ENCODE results near the gene MGAT4A. TPM values are rescaled to one million over a fixed set of nuclear protein-coding genes. Genes with fewer than 3 reads are reported as not detected.

Gene MGAT4A
- total RNA-seq, 2 experiments from 2014 or later = 200 to 204 TPM

- Mint-ChIP-seq H3K4me3 (no peak overlapping the region), H3K27ac (peak overlapping the region; percentile 75), H3K4me1 (ENCODE audit: low read depth) (peaks cover 91% of the 10 kb centered on the region), H3K9me3 (no peaks in the 10 kb centered on the region), H3K36me3 (ENCODE audit: low read depth) (peaks cover 63% of the 10 kb centered on the region), H3K27me3 (no peaks in the 10 kb centered on the region)
- DNase-seq (no peak), ATAC-seq (ENCODE audit: poor library complexity) (no peak)
- intact Hi-C loops (cut with DNase I, micrococcal nuclease) = no loop called here
- ChIA-PET CTCF (interaction anchor here (2.4 kb wide), 1 partner anchor 48 kb away, joined by 7 read pairs; no protein-coding TSS in a partner anchor), POLR2A (interaction anchor here (1.7 kb wide), 1 partner anchor 12 kb away, joined by 6 read pairs; no protein-coding TSS in a partner anchor)
- Histone ChIP-seq H3K27ac (ENCODE audit: low read depth in 1 of 2, low read length in 2 of 2) (no peak overlapping the region), H3K27me3 (ENCODE audit: control insufficient read depth in 1 of 2, insufficient read depth in 2 of 2, low read length in 2 of 2) (no peaks in the 10 kb centered on the region), H3K4me3 (ENCODE audit: low read length) (no peak overlapping the region), H3K4me1 (ENCODE audit: insufficient read depth, low read length) (peaks cover 69% of the 10 kb centered on the region), H3K9me3 (ENCODE audit: control insufficient read depth in 1 of 2, insufficient read depth in 1 of 2, low read length in 2 of 2) (no peaks in the 10 kb centered on the region), H3K36me3 (ENCODE audit: insufficient read depth, low read length) (peaks cover 18% of the 10 kb centered on the region)
- TF ChIP-seq, protein P1, sequence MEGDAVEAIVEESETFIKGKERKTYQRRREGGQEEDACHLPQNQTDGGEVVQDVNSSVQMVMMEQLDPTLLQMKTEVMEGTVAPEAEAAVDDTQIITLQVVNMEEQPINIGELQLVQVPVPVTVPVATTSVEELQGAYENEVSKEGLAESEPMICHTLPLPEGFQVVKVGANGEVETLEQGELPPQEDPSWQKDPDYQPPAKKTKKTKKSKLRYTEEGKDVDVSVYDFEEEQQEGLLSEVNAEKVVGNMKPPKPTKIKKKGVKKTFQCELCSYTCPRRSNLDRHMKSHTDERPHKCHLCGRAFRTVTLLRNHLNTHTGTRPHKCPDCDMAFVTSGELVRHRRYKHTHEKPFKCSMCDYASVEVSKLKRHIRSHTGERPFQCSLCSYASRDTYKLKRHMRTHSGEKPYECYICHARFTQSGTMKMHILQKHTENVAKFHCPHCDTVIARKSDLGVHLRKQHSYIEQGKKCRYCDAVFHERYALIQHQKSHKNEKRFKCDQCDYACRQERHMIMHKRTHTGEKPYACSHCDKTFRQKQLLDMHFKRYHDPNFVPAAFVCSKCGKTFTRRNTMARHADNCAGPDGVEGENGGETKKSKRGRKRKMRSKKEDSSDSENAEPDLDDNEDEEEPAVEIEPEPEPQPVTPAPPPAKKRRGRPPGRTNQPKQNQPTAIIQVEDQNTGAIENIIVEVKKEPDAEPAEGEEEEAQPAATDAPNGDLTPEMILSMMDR (IDR thresholded peaks at IDR 0.05) = no peak
Observed at GRCh38 chr2:98697651-98698337, 33.1 kb downstream of the MGAT4A start.

GRCh38 chr2:98696200-98696599, 34.7 kb downstream of the MGAT4A start:
- Histone ChIP-seq H3K27me3 (ENCODE audit: control insufficient read depth in 1 of 2, insufficient read depth in 2 of 2, low read length in 2 of 2) (no peaks in the 10 kb centered on the region), H3K27ac (ENCODE audit: low read depth in 1 of 2, low read length in 2 of 2) (no peak overlapping the region), H3K4me1 (ENCODE audit: insufficient read depth, low read length) (peaks cover 66% of the 10 kb centered on the region), H3K4me3 (ENCODE audit: low read length) (no peak overlapping the region), H3K36me3 (ENCODE audit: insufficient read depth, low read length) (peaks cover 21% of the 10 kb centered on the region), H3K9me3 (ENCODE audit: control insufficient read depth in 1 of 2, insufficient read depth in 1 of 2, low read length in 2 of 2) (no peaks in the 10 kb centered on the region)
- H3K9me3 Mint-ChIP-seq = no peaks in the 10 kb centered on the region
- H3K27me3 Mint-ChIP-seq = no peaks in the 10 kb centered on the region
- peak overlapping the region; percentile 62 for H3K4me3 Mint-ChIP-seq
- TF ChIP-seq, protein P1 (IDR thresholded peaks at IDR 0.05) = no peak
- POLR2A ChIA-PET = no interaction called here
- H3K27ac Mint-ChIP-seq = peak overlapping the region; percentile 75
- intact Hi-C loops (cut with DNase I, micrococcal nuclease) = no loop called here
- CTCF ChIA-PET = interaction anchor here (1.1 kb wide), 1 partner anchor 39 kb away, joined by 3 read pairs; no protein-coding TSS in a partner anchor
- peaks cover 60% of the 10 kb centered on the region for H3K36me3 Mint-ChIP-seq (ENCODE audit: low read depth)
- DNase-seq = no peak
- no peak for ATAC-seq (ENCODE audit: poor library complexity)
- peaks cover 85% of the 10 kb centered on the region for H3K4me1 Mint-ChIP-seq (ENCODE audit: low read depth)

DNA sequence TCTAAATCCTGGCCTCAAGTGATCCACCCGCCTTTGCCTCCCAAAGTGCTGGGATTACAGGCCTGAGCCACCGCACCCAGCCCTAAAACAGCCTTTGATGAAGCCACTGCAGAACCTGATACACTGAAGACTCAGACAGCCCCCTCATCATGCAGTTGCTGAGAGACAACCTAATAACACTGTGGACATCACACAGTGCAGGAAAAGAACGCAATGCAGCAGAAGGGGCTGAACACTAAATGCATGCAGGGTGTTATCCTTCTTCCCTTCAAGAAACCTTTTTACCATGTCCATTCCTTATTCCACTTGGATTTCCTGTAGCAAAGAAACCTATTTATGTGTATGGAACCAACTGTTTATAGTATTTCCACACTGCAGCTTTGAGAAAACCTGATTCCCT, 35.7 kb downstream of the MGAT4A start:
- ATAC-seq (ENCODE audit: poor library complexity) (no peak), DNase-seq (no peak)
- Histone ChIP-seq H3K27me3 (ENCODE audit: control insufficient read depth in 1 of 2, insufficient read depth in 2 of 2, low read length in 2 of 2) (no peaks in the 10 kb centered on the region), H3K36me3 (ENCODE audit: insufficient read depth, low read length) (peaks cover 22% of the 10 kb centered on the region), H3K27ac (ENCODE audit: low read depth in 1 of 2, low read length in 2 of 2) (no peak overlapping the region), H3K4me3 (ENCODE audit: low read length) (no peak overlapping the region), H3K9me3 (ENCODE audit: control insufficient read depth in 1 of 2, insufficient read depth in 1 of 2, low read length in 2 of 2) (no peaks in the 10 kb centered on the region), H3K4me1 (ENCODE audit: insufficient read depth, low read length) (peaks cover 70% of the 10 kb centered on the region)
- Mint-ChIP-seq H3K9me3 (no peaks in the 10 kb centered on the region), H3K4me1 (ENCODE audit: low read depth) (peaks cover 89% of the 10 kb centered on the region), H3K36me3 (ENCODE audit: low read depth) (peaks cover 63% of the 10 kb centered on the region), H3K27me3 (no peaks in the 10 kb centered on the region), H3K27ac (peak overlapping the region; percentile 75), H3K4me3 (peak overlapping the region; percentile 12)
- CTCF ChIA-PET = interaction anchor here (0.7 to 1.3 kb wide), 3 partner anchors 17 to 135 kb away, joined by 3 to 6 read pairs (median 3); no protein-coding TSS in a partner anchor
- POLR2A ChIA-PET = interaction anchor here (0.6 to 2.2 kb wide), 2 partner anchors 31 to 500 kb away, joined by 3 to 8 read pairs; no protein-coding TSS in a partner anchor
- TF ChIP-seq, protein P1 (IDR thresholded peaks at IDR 0.05) = no peak
- intact Hi-C loops (cut with DNase I, micrococcal nuclease) = no loop called here
